SIG-M5 treated with dmso at 0.1 percent for 504 hours (cell line): ENCODE measurements around the gene OPA3.

Source experiments
- DNase-seq: peaks from one replicate; lab custom pipeline; 2025; ENCODE audit not compliant: unreplicated experiment; lab: John Stamatoyannopoulos, UW

Gene OPA3

GRCh38 chr19:45568732-45569131, 15.9 kb downstream of the OPA3 start:
- no peak for DNase-seq

- no peak for DNase-seq
Observed at GRCh38 chr19:45567609-45568008, 17.0 kb downstream of the OPA3 start.

GRCh38 chr19:45564131-45564780, 20.3 kb downstream of the OPA3 start:
- no peak for DNase-seq

- DNase-seq: no peak
Observed at GRCh38 chr19:45560686-45561085, 23.9 kb downstream of the OPA3 start.

- no peak for DNase-seq
Observed at GRCh38 chr19:45560038-45560437, 24.6 kb downstream of the OPA3 start.

- DNase-seq: peak; percentile 51
Observed at GRCh38 chr19:45558399-45558878, 26.2 kb downstream of the OPA3 start.

- DNase-seq: no peak
Observed at GRCh38 chr19:45556835-45557234, 27.8 kb downstream of the OPA3 start.

GRCh38 chr19:45554481-45554880, 30.1 kb downstream of the OPA3 start:
- DNase-seq: no peak

- DNase-seq: no peak
Observed at GRCh38 chr19:45553464-45553863, 31.1 kb downstream of the OPA3 start.

- no peak for DNase-seq
Observed at GRCh38 chr19:45547965-45548609, 36.5 kb downstream of the OPA3 start.

- no peak for DNase-seq
Observed at GRCh38 chr19:45547211-45547770, 37.3 kb downstream of the OPA3 start.

GRCh38 chr19:45542234-45542668, 42.4 kb downstream of the OPA3 start:
- peak; percentile 55 for DNase-seq

GRCh38 chr19:45539459-45539858, 45.1 kb downstream of the OPA3 start:
- no peak for DNase-seq

- DNase-seq: no peak
Observed at GRCh38 chr19:45531349-45531748, 53.3 kb downstream of the OPA3 start.

- no peak for DNase-seq
Observed at GRCh38 chr19:45529420-45529785, 55.2 kb downstream of the OPA3 start.

GRCh38 chr19:45528744-45529419, 55.7 kb downstream of the OPA3 start:
- no peak for DNase-seq

- no peak for DNase-seq
Observed at GRCh38 chr19:45528149-45528743, 56.4 kb downstream of the OPA3 start.

GRCh38 chr19:45527731-45528130, 56.9 kb downstream of the OPA3 start:
- no peak for DNase-seq

GRCh38 chr19:45526971-45527370, 57.6 kb downstream of the OPA3 start:
- DNase-seq: no peak

- no peak for DNase-seq
Observed at GRCh38 chr19:45526143-45526542, 58.5 kb downstream of the OPA3 start.

GRCh38 chr19:45524575-45525129, 60.0 kb downstream of the OPA3 start:
- no peak for DNase-seq
